ENCODE data around the gene MC2R.

Gene MC2R

GRCh38 chr18:13916559-13916958 is 1.2 kb upstream of the MC2R start:
- no peaks in the 10 kb centered on the region for H3K27me3 ChIP-seq (replicated peaks)
- H3K4me3 ChIP-seq (ENCODE audit: low read depth, low read length), result no peak overlapping the region
- no peak overlapping the region for H3K27ac ChIP-seq
- no peak for DNase-seq
- no peak for TF ChIP-seq CTCF (IDR thresholded peaks at IDR 0.05; ENCODE audit: low read depth, low read length, missing control alignments)
- no peaks in the 10 kb centered on the region for H3K36me3 ChIP-seq (replicated peaks)
- in situ Hi-C loops (cut with HindIII; ENCODE audit: low pct_ligation_motif_present, low sequenced_read_pairs), result no loop called here

DNA sequence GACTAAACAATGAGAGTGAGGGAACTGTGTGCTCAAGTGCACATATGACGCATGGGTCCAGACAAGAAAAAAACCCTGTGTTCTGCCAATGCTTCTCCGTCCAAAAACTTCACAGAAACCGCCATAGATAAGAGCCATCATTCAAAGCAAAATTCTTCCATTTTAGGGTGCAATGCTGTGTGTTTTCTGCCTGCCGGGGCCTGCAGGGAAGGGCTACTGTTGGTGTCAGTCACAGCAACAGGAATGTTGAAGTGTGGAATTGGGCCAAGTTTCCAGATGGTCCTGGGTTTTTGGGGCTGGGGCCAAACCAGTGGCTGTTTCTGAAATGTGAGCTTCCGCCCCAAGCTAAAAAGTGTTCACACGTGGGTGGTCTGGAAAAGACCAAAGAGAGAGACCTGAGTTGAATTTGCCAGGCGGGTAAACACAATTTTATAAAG is 677 bp upstream of the MC2R start:
- Histone ChIP-seq H3K27me3 (replicated peaks) (no peaks in the 10 kb centered on the region), H3K36me3 (replicated peaks) (no peaks in the 10 kb centered on the region), H3K4me3 (ENCODE audit: low read depth, low read length) (no peak overlapping the region), H3K27ac (no peak overlapping the region)
- in situ Hi-C loops (cut with HindIII; ENCODE audit: low pct_ligation_motif_present, low sequenced_read_pairs), result no loop called here
- no peak for DNase-seq
- TF ChIP-seq CTCF (IDR thresholded peaks at IDR 0.05; ENCODE audit: low read depth, low read length, missing control alignments), result no peak

DNA sequence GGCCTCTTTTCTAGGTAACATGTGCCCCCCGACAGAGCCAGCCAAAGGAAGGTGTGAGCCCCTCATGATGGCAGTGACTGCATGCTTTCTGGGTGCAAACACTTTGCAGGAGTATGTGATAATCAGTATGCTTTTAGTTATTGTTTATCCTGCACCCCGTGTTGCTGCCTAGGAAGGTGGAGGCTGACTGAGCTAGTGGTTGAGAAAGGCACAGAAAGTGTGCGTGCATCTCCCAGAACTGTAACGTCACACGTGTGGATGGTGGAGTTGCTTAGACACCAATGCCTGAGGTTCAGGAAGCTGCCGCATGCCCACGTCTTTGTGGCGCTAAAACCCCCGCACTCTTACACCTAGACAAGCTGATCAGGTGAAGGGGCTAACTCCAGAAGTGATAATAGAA is 580 bp downstream of the MC2R start:
- in situ Hi-C loops (cut with HindIII; ENCODE audit: low pct_ligation_motif_present, low sequenced_read_pairs), result no loop called here
- Histone ChIP-seq H3K36me3 (replicated peaks) (no peaks in the 10 kb centered on the region), H3K27ac (no peak overlapping the region), H3K27me3 (replicated peaks) (no peaks in the 10 kb centered on the region), H3K4me3 (ENCODE audit: low read depth, low read length) (no peak overlapping the region)
- no peak for TF ChIP-seq CTCF (IDR thresholded peaks at IDR 0.05; ENCODE audit: low read depth, low read length, missing control alignments)
- DNase-seq, result no peak

DNA sequence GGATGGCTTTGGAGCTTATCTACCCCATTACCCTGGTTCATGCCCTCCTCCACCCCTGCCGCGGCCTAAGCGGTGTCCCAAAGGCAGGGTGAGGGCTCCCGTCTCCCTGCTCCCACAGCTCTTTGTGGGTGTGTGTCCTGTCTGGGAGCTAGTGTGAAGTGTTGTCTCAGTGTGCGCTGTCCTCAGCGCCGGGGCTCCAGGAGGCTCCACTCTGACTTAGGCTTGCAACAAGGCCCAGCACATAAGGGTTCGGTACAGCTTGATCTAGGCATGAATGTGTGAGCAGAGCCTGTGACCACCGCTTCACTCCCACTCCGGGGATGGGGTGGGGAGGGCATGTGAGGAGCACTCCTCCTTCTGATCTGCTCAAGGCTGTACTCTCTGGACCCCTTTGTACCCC is 1.2 kb downstream of the MC2R start:
- H3K27ac ChIP-seq, result no peak overlapping the region
- no peaks in the 10 kb centered on the region for H3K27me3 ChIP-seq (replicated peaks)
- TF ChIP-seq CTCF (IDR thresholded peaks at IDR 0.05; ENCODE audit: low read depth, low read length, missing control alignments), result no peak
- H3K4me3 ChIP-seq (ENCODE audit: low read depth, low read length), result no peak overlapping the region
- H3K36me3 ChIP-seq (replicated peaks), result no peaks in the 10 kb centered on the region
- no peak for DNase-seq
- in situ Hi-C loops (cut with HindIII; ENCODE audit: low pct_ligation_motif_present, low sequenced_read_pairs), result no loop called here

- TF ChIP-seq CTCF (IDR thresholded peaks at IDR 0.05; ENCODE audit: low read depth, low read length, missing control alignments), result no peak
- in situ Hi-C loops (cut with HindIII; ENCODE audit: low pct_ligation_motif_present, low sequenced_read_pairs), result no loop called here
- H3K4me3 ChIP-seq (ENCODE audit: low read depth, low read length), result no peak overlapping the region
- no peaks in the 10 kb centered on the region for H3K27me3 ChIP-seq (replicated peaks)
- DNase-seq, result no peak
- no peaks in the 10 kb centered on the region for H3K36me3 ChIP-seq (replicated peaks)
- no peak overlapping the region for H3K27ac ChIP-seq
Measured at GRCh38 chr18:13913205-13913604, 2.1 kb downstream of the MC2R start.

- Histone ChIP-seq H3K4me3 (ENCODE audit: low read depth, low read length) (no peak overlapping the region), H3K36me3 (replicated peaks) (no peaks in the 10 kb centered on the region), H3K27ac (no peak overlapping the region), H3K27me3 (replicated peaks) (no peaks in the 10 kb centered on the region)
- TF ChIP-seq CTCF (IDR thresholded peaks at IDR 0.05; ENCODE audit: low read depth, low read length, missing control alignments), result no peak
- in situ Hi-C loops (cut with HindIII; ENCODE audit: low pct_ligation_motif_present, low sequenced_read_pairs), result no loop called here
- no peak for DNase-seq
Measured at GRCh38 chr18:13912601-13913000, 2.7 kb downstream of the MC2R start.
